ENCODE data around the gene METTL4.

The METTL4 gene, protein sequence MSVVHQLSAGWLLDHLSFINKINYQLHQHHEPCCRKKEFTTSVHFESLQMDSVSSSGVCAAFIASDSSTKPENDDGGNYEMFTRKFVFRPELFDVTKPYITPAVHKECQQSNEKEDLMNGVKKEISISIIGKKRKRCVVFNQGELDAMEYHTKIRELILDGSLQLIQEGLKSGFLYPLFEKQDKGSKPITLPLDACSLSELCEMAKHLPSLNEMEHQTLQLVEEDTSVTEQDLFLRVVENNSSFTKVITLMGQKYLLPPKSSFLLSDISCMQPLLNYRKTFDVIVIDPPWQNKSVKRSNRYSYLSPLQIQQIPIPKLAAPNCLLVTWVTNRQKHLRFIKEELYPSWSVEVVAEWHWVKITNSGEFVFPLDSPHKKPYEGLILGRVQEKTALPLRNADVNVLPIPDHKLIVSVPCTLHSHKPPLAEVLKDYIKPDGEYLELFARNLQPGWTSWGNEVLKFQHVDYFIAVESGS

DNA sequence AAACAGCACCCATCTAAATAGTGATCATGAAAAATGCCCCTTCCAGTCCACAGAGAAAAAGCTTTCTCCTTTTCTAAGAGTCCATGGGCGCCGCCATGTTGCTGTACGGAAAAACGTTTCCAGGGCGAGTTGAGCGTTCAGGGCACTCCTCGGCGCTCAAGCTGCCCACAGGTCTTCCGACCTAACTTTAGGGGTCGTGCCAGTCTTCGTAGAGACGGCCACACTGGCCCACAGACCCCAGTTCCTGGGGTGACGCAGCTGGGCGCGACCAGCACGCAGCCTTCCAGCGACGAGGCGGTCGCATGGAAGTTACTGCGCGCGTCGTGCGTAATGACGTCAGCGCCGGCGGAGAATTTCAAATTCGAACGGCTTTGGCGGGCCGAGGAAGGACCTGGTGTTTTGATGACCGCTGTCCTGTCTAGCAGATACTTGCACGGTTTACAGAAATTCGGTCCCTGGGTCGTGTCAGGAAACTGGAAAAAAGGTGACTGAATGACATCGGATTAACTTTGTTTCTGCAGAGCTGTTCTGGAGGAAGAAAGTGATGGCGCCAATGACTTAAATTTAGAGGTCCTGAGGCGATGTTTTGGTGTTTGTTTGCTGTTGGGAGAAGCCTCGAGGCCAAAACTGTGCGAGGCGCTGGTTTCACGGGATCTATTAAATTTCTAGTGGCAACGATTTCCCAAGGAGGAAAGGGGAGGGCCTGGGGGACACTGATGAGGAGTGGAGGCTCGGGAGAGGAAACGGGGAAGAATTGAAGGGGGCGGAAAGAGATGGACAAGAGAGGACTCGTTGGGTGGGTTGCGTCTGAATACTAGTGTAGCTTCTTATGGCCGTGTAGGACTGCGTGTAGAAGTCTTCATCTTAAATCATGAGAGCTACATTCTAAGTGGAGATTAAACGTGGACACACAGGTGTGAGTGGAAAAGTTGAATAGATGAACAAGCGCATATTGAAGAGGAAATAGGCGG is at the start of gene METTL4, which contains the start of gene NDC80:
TSS of gene METTL4 (minus strand) at position 306 of the 971 bp plus-strand sequence. CDS start 4,289 bp downstream, outside the sequence.
TSS of gene NDC80 (plus strand) at position 358 of the 971 bp plus-strand sequence. CDS start 1,429 bp downstream, outside the sequence.
- DNase-seq (ENCODE audit: low read depth): peak; percentile 92

DNA sequence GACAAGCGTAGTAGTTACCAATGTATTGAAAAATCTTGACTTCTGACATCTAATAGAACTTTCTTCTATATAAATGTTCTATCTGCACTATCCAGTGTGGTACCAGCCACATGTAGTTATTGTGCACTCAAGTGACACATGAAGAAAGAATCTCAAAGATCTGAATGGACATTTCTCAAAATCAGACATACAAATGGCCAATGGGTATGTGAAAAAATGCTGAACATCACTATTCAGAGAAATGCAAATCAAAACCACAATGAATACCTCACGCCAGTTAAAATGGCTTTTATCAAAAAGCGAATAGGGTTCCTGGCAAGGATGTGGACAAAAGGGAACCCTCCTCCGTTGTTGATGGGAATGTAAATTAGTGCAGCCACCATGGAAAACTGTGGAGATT is 46.7 kb upstream of the METTL4 start:
- DNase-seq (ENCODE audit: low read depth): peak; percentile 48

DNA sequence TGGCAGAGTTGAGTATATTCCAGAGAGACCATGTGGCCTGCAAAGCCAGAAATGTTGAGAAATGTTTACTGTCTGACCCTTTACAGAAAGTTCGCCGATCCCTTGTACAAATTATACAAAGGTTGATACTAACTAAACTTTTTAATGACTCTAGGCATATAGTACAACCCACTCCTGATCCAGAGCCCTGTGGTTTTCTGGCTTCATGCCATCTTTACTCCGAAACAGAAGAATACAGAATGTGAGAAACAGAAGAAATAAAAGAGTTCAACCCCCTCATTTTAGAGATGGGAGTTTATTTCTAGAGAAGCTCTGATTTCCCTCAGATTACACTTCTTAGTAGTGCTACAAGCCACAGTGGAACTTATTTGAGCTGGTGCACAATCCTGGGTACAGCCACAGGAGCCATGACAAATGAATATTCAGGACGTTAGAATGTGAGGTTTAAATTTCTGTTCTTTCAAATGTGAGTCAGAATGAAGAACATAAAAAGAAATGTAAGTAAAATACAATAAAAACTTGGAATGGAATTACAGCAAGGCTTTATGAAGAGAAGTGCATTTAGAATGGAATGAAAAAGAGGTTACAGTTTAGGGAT is 46.2 kb upstream of the METTL4 start:
- DNase-seq (ENCODE audit: low read depth): peak; percentile 25

DNA sequence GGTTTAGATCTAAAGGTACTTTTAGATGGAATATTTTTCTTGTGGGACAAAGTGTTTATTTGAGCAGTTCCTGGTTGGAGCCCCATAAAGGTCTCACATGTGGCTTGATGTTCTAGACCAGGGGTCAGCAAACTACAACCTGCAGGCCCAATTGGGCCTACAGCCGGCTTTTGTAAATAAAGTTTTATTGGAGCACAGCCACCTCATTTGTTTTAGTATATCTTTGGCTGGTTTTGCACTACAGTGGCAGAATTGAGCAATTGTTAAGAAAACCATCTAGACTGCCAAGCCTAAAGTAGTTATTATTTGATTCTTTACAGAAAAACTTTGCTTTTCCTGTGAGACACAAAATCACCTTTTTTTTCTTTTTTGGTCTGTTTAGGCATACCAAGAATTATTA is 41.7 kb upstream of the METTL4 start:
- no peak for DNase-seq (ENCODE audit: low read depth)

DNA sequence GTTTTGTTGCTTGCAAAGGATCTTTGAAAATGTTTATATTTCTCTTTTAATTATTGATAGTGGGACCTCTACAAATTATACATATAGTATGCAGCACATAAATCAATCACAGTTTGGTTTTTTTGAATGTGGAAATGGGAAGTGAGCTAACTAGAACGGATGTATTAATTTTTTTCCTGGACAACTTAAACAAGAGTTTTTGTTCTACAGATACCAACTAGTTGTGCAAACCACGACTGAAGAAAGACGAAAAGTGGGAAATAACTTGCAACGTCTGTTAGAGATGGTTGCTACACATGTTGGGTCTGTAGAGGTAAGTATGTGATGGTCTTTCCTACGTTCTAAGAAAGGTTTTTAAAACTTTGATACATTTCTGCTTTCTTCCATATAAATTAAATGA is 39.2 kb upstream of the METTL4 start:
- DNase-seq (ENCODE audit: low read depth): no peak

DNA sequence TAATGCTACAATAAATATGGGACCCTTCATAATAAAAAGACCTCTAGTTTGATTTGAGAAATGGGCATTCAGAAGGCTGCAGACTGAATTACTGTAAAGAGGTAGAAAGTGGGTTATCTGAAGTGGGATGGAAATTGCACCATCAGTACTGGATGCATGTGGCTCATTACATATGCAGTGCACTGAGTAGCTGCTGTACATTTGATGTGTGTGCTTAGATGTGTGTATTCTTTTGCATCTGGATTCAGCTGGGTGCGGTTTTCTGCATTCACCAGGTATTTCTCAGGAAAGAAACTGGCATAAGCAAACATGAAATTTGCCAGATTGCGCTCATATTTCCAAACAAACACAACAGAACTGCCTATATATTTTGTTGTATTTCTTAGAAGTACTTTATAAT is 38.3 kb upstream of the METTL4 start:
- DNase-seq (ENCODE audit: low read depth): no peak

DNA sequence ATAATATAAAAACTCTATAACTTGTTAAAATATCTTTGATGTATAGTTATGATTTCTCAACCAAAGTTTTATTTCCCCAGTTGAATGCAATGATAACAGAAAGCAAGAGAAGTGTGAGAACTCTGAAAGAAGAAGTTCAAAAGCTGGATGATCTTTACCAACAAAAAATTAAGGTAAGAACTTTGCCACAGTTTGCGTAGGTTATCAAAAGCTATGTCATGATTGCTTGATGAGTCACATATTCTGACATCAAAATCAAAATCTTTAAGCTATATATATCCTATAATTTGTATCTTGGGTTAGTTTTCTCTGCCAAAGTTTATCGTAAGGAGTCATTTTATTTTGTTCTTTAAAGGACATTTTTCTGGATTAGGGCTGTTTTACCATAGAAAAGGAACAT is 35.0 kb upstream of the METTL4 start:
- DNase-seq (ENCODE audit: low read depth): no peak

DNA sequence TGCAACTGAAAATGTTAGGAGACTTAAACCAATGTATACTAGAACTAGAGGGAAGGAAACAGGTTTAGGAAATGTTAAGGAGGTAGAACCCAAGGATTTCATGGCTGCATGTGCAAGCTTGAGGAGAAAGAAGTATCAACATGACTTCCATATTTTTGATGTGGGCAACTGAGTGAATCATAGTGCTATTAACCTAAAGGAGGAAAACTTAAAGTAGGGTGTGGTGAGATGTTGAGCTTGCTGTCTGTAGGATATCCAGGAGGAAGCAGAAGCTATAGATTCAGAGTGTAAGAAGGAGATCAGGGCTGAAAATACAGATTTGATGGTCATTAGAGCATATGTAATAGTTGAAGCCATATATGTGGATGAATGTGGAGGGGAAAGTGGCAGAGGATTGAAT is 31.5 kb upstream of the METTL4 start:
- DNase-seq (ENCODE audit: low read depth): no peak

DNA sequence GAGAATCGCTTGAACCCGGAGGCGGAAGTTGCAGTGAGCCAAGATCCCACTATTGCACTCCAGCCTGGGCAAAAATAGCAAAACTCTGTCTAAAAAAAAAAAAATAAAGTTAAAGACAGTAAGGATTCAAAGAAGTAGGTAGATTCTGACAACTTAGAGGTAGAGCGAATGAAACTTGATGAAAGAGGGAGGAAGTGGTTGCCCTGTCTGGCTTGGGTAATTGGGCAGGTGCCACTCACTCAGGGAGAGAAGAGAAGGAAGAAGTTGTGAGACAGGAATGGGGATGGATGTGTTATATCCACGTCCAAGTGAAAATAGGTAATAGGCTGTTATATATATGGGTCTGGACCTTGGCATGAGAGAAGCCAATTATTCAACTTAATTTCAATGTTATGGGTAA is 26.3 kb upstream of the METTL4 start:
- no peak for DNase-seq (ENCODE audit: low read depth)

DNA sequence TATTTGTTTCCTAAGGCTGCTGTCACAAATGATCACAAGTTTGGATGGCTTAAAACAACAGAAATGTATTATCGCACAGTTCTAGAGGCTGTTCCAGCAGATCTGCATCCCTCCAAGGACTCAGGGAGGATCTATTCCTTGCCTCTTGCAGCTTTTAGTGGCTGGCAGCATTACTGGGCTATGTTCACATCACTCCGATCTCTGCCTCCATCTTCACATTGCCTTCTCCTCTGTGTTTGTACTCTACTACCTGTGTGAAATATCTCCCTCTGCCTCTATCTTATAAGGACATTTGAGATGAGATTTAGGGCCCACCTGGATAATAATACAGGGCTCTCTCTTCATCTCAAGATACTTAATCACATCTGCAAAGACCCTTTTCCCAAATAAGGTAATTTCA is 19.0 kb upstream of the METTL4 start:
- DNase-seq (ENCODE audit: low read depth): no peak

DNA sequence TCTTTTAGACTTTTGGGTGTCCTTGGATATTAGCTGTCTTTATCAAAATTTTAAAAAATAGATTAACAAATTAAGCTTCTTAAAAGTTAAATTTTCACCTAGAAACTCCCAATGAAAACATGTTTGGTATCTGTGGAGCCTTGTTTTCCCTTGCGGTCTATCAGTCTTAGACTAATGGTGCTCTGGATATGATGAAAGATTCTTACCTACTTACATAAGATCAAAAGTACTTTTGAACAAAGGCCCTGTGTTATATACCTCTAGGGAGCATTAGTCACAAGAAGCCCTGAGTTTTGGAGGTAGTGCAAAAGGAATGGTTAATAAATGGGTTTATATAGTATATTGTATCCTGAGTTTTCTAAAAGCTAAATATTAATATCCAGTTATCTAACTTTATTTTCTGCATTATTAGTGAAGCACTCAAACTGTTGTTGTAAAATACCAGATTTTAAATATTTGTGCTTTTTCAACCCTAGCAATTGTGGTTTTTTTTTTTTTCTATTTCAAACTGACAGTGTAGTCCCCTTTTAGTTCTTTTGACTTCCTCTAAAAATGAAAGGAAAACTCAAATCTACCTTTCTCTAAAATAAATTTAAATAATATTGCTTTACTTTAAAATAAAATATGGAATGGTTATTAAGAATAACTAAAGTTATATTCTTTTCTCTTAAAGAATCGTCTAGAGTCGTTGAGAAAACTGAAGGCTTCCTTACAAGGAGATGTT is 18.2 kb upstream of the METTL4 start:
- peak; percentile 38 for DNase-seq (ENCODE audit: low read depth)

DNA sequence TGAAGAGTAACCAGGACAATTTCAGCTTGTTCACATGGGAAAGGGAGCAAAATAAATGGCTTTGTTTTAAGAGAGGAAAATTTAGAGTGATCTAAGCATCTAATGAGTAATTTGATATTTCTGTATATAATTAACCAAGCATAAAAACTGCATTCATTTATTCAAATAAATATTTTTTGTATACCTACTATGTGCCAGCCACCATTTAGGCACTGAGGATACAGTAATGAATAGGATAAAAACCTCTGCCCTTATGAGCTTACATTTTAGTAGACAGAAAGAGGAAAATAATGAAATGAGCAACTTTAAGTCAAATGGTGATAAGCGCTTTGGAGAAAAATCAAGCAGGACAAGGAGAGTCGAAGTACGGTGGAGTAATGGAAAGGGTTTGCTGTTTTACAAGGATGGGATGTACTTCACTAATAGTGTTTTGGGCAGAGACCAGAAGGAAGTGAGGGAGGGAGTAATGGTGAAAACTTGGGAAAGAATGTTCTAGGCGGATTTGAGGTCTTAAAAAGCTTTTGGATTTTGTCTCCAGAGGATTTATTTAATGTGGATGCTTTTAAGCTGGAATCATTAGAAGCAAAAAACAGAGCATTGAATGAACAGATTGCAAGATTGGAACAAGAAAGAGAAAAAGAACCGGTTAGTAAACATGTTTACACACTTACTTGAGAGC is 17.5 kb upstream of the METTL4 start:
- DNase-seq (ENCODE audit: low read depth): no peak

DNA sequence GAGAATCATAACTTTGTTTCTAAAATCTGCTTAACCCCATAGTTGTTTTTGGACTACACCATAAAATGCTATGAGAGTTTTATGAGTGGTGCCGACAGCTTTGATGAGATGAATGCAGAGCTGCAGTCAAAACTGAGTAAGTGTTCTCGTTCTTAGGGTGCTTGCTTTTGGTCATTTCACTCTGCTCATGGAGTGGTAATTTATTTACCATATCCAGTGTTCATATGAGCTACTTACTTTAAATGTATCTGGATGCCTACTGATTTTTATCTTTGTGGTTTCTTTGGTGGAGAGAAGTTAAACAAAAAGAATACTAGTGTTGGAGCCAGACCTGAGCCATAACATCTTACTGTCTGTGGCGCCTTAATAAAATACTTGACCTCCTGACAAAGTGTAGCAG is 16.5 kb upstream of the METTL4 start:
- DNase-seq (ENCODE audit: low read depth): no peak

DNA sequence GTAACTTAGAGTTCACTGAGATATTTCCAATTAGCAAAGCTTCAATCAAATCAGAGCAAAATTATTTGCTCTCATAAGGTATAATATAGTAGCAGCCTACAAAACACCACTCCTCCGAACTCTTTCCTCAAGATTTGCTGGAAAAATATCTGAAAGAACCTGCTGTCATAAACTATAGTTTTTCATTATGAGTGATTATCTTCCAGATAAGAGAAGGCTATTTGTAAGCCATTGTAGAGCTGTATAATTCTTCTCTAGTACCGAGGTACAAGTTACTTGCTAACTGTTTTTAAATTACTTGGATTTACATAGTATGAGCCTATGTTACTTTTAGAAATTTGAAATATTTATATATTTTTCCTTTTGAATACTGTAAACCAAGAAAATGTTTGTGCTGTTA is 2.1 kb upstream of the METTL4 start:
- no peak for DNase-seq (ENCODE audit: low read depth)

DNA sequence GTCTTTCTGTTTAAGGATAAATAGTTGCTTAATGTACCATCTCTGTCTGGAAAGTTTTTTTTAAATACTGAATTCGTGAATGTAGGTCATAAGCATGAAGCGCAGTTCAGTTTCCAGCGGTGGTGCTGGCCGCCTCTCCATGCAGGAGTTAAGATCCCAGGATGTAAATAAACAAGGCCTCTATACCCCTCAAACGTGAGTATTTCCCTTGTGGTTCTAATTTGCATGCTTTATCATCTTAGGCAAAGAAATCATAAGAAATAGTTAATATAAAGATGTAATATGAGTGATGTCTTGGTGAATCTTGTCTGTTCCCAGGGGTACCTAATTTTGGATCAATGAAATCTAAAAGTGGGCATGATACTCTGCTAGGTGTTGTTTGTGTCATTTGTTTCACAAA is 1.6 kb upstream of the METTL4 start:
- DNase-seq (ENCODE audit: low read depth): peak; percentile 25

DNA sequence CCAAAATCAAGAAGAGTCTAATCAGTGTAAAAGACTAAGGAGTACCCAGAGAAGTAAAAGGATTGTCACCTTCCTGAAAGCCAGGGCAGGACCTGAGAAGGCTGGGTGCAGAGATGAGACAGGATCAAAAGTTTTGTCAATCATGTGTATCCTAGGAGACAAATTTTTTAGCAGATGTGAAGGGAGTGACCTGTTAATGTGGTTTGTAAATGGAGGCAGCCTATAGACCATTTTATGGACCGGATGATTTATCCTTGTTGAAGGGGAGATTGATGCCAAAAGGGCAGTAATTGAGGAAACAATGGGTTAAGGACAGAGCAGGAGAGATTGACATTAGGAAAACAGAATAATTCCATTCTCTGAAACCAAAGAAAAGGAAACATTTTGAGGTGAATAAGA is 865 bp upstream of the METTL4 start:
- peak; percentile 29 for DNase-seq (ENCODE audit: low read depth)

DNA sequence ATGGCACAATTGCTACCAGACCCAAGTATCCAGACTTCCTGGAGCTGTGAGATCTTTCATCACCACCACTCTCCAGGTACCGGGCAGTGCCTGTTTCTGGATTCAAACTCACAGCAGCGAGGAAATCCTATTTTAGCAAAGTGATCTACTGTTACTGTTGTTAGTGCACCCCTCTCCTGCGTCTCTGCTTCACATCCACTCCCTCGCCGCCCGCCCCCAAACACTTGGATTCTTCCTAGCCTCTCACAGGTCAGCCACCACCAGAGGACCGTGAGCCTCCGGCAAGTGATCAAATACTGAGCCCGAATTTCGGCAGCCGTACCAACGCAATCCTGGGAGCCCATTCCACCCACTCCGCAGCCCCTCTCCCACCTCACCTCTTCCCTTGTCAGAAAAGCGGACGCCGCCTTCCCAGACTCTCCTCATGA is 519 bp downstream of the METTL4 start:
- DNase-seq (ENCODE audit: low read depth): peak; percentile 72

DNA sequence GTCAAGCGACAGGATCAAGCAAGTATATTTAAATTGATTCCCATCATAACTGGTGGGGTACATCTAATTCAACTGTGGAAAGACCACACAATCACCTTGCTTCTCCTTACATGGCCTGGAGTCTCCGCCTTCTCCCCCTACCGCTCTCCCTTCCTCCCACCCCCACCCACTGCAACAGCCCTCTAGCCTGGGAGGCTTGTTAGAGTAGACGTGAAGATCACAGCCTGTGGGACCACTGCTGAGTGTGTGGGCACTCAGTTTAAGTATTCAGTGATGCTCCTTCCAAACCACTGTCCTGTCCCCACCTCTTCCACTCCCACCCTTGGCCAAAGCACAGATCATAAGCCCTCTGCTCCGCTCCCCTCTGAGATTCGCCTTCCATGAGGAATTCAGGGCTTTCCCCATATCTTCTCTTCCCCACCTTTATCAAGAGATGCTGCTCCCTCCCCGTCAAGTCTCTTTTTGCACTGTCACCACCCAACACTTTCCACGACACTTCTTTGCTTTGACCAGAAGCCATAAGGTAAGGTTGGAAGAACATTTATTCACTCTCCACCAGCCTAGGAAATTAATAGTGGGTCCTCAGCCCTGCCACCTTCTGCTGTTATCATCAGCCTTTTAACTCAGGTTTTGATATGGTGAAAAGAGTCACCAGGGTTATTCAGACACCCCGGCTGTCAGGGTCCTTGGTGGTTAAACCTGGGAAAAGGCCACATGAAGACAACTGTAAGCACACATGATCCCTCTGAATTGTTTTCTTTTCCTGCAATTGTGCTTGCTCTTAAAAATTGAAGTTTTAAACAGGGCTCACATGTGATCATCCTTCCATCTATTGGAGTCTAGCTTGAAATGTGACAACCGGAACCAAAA is 1.7 kb downstream of the METTL4 start:
- DNase-seq (ENCODE audit: low read depth): no peak

DNA sequence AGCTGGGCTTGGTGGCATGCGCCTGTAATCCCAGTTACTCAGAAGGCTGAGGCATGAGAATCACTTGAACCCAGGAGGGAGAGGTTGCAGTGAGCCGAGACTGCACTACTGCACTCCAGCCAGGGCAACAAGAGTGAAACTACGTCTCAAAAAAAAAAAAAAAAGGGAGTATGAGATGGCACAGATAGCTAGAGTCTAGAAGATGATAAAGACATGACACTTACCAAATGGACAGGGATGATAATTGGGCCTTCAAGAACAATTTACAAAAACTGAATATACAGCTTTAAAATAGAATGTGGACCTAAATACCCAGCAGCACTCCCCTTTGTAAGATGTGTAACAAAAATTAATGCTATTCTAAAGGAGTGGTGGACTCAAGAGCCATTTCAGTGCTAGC is 2.7 kb downstream of the METTL4 start:
- DNase-seq (ENCODE audit: low read depth): no peak

DNA sequence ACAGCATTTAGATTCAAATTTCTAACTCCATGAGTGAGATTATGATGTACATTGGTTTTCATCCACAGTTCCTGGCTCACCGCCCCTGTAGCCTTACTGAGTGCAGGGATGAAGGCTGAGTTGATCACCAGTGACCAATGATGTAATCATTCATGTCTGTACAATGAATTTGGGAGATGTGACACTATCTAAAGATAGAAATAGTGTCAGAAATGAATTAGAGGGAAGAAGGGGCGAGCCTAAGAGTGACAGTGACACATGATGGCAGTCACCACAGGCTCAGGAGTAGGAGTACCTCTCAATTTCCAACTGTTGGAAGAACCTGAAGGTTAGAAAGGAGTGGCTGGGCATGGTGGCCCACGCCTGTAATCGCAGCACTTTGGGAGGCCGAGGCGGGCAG is 3.2 kb downstream of the METTL4 start:
- no peak for DNase-seq (ENCODE audit: low read depth)
